HEK293 (cell line): ENCODE data around the gene CCR6.
"Not testable (repeated sequence)": the region's sequence is repeated elsewhere in the genome, so short reads cannot be mapped to it uniquely, and the experiment has no call there.

Experiments used
- EGR2 ChIP-seq: fragments of 450-650 bp; formaldehyde crosslinking; IDR thresholded peaks from 2 replicates; pipeline ENCODE4 v1.5.1; 2016; ENCODE audit warnings: low read depth, missing biosample characterization, missing genetic modification characterization
- HOXA7 ChIP-seq: sonication (generic); formaldehyde crosslinking; IDR thresholded peaks from 2 replicates; pipeline ENCODE4 v1.8.1; 2022; ENCODE audit warnings: missing genetic modification reagents, borderline replicate concordance
- SETDB1 ChIP-seq: IDR thresholded peaks from one replicate; pipeline ENCODE4 v1.6.1; 2017; ENCODE audit warnings: mild to moderate bottlenecking, low read length, moderate library complexity, mixed read lengths; ENCODE audit not compliant: insufficient read length
- TSHZ1 ChIP-seq: fragments of 450-650 bp; formaldehyde crosslinking; IDR thresholded peaks from 2 replicates; pipeline ENCODE4 v1.5.1; 2016; ENCODE audit warnings: missing biosample characterization, missing genetic modification characterization, borderline replicate concordance
- ZFP3 ChIP-seq: fragments of 450-650 bp; formaldehyde crosslinking; IDR thresholded peaks from 2 replicates; pipeline ENCODE4 v1.5.1; 2016; ENCODE audit warnings: low read depth, missing biosample characterization, missing genetic modification characterization
- ZNF292 ChIP-seq: fragments of 450-650 bp; formaldehyde crosslinking; IDR thresholded peaks from 2 replicates; pipeline ENCODE4 v1.5.1; 2016; ENCODE audit warnings: low read depth, missing biosample characterization, missing genetic modification characterization, borderline replicate concordance
- ZNF423 ChIP-seq: fragments of 450-650 bp; formaldehyde crosslinking; IDR thresholded peaks from 2 replicates; pipeline ENCODE4 v1.5.1; 2016; ENCODE audit warnings: missing biosample characterization, missing genetic modification characterization
- ZNF433 ChIP-seq: fragments of 450-650 bp; formaldehyde crosslinking; IDR thresholded peaks from 2 replicates; pipeline ENCODE4 v1.5.1; 2016; ENCODE audit warnings: missing biosample characterization, missing genetic modification characterization, low read depth
- ZNF626 ChIP-seq: fragments of 450-650 bp; sonication (Bioruptor Pico); formaldehyde crosslinking; IDR thresholded peaks from 2 replicates; pipeline ENCODE4 v1.5.1; 2018; ENCODE audit warnings: missing biosample characterization, missing genetic modification characterization, inconsistent platforms
- ZNF639 ChIP-seq: fragments of 450-650 bp; formaldehyde crosslinking; IDR thresholded peaks from 2 replicates; pipeline ENCODE4 v1.5.1; 2016; ENCODE audit warnings: missing biosample characterization, missing genetic modification characterization
- TF ChIP-seq, protein P1 (sequence below): fragments of 450-650 bp; formaldehyde crosslinking; IDR thresholded peaks from 2 replicates; pipeline ENCODE4 v1.5.1; 2016; ENCODE audit warnings: missing biosample characterization, missing genetic modification characterization
- TF ChIP-seq, protein P2 (sequence below): fragments of 450-650 bp; formaldehyde crosslinking; IDR thresholded peaks from 2 replicates; pipeline ENCODE4 v1.5.1; 2016; ENCODE audit warnings: missing biosample characterization, missing genetic modification characterization
- TF ChIP-seq, protein P3 (sequence below): fragments of 450-650 bp; formaldehyde crosslinking; IDR thresholded peaks from 2 replicates; pipeline ENCODE4 v1.5.1; 2016; ENCODE audit warnings: missing biosample characterization, missing genetic modification characterization
- TF ChIP-seq, protein P4 (sequence below): fragments of 450-650 bp; formaldehyde crosslinking; IDR thresholded peaks from 2 replicates; pipeline ENCODE4 v1.5.1; 2017; ENCODE audit warnings: missing biosample characterization, missing genetic modification characterization

- TF ChIP-seq, protein P1, sequence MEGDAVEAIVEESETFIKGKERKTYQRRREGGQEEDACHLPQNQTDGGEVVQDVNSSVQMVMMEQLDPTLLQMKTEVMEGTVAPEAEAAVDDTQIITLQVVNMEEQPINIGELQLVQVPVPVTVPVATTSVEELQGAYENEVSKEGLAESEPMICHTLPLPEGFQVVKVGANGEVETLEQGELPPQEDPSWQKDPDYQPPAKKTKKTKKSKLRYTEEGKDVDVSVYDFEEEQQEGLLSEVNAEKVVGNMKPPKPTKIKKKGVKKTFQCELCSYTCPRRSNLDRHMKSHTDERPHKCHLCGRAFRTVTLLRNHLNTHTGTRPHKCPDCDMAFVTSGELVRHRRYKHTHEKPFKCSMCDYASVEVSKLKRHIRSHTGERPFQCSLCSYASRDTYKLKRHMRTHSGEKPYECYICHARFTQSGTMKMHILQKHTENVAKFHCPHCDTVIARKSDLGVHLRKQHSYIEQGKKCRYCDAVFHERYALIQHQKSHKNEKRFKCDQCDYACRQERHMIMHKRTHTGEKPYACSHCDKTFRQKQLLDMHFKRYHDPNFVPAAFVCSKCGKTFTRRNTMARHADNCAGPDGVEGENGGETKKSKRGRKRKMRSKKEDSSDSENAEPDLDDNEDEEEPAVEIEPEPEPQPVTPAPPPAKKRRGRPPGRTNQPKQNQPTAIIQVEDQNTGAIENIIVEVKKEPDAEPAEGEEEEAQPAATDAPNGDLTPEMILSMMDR (tag by site-specific recombination), result not testable (repeated sequence)
- not testable (repeated sequence) for TF ChIP-seq ZNF292 (tag by site-specific recombination); SETDB1; TSHZ1 (tag by site-specific recombination); ZNF423; ZNF433 (tag by site-specific recombination); ZNF639 (tag by site-specific recombination); EGR2 (tag by site-specific recombination); ZFP3 (tag by site-specific recombination); HOXA7; ZNF626 (tag by site-specific recombination)
- TF ChIP-seq, protein P2, sequence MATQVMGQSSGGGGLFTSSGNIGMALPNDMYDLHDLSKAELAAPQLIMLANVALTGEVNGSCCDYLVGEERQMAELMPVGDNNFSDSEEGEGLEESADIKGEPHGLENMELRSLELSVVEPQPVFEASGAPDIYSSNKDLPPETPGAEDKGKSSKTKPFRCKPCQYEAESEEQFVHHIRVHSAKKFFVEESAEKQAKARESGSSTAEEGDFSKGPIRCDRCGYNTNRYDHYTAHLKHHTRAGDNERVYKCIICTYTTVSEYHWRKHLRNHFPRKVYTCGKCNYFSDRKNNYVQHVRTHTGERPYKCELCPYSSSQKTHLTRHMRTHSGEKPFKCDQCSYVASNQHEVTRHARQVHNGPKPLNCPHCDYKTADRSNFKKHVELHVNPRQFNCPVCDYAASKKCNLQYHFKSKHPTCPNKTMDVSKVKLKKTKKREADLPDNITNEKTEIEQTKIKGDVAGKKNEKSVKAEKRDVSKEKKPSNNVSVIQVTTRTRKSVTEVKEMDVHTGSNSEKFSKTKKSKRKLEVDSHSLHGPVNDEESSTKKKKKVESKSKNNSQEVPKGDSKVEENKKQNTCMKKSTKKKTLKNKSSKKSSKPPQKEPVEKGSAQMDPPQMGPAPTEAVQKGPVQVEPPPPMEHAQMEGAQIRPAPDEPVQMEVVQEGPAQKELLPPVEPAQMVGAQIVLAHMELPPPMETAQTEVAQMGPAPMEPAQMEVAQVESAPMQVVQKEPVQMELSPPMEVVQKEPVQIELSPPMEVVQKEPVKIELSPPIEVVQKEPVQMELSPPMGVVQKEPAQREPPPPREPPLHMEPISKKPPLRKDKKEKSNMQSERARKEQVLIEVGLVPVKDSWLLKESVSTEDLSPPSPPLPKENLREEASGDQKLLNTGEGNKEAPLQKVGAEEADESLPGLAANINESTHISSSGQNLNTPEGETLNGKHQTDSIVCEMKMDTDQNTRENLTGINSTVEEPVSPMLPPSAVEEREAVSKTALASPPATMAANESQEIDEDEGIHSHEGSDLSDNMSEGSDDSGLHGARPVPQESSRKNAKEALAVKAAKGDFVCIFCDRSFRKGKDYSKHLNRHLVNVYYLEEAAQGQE (tag by site-specific recombination), result not testable (repeated sequence)
- TF ChIP-seq, protein P3, sequence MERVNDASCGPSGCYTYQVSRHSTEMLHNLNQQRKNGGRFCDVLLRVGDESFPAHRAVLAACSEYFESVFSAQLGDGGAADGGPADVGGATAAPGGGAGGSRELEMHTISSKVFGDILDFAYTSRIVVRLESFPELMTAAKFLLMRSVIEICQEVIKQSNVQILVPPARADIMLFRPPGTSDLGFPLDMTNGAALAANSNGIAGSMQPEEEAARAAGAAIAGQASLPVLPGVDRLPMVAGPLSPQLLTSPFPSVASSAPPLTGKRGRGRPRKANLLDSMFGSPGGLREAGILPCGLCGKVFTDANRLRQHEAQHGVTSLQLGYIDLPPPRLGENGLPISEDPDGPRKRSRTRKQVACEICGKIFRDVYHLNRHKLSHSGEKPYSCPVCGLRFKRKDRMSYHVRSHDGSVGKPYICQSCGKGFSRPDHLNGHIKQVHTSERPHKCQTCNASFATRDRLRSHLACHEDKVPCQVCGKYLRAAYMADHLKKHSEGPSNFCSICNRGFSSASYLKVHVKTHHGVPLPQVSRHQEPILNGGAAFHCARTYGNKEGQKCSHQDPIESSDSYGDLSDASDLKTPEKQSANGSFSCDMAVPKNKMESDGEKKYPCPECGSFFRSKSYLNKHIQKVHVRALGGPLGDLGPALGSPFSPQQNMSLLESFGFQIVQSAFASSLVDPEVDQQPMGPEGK (tag by site-specific recombination), result not testable (repeated sequence)
- TF ChIP-seq, protein P4, sequence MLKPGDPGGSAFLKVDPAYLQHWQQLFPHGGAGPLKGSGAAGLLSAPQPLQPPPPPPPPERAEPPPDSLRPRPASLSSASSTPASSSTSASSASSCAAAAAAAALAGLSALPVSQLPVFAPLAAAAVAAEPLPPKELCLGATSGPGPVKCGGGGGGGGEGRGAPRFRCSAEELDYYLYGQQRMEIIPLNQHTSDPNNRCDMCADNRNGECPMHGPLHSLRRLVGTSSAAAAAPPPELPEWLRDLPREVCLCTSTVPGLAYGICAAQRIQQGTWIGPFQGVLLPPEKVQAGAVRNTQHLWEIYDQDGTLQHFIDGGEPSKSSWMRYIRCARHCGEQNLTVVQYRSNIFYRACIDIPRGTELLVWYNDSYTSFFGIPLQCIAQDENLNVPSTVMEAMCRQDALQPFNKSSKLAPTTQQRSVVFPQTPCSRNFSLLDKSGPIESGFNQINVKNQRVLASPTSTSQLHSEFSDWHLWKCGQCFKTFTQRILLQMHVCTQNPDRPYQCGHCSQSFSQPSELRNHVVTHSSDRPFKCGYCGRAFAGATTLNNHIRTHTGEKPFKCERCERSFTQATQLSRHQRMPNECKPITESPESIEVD, result not testable (repeated sequence)
These were observed 62.2 kb downstream of the CCR6 start for GRCh38 chr6:167185101-167185500.
